ENCODE measurements around the gene ADCY5.

DNA sequence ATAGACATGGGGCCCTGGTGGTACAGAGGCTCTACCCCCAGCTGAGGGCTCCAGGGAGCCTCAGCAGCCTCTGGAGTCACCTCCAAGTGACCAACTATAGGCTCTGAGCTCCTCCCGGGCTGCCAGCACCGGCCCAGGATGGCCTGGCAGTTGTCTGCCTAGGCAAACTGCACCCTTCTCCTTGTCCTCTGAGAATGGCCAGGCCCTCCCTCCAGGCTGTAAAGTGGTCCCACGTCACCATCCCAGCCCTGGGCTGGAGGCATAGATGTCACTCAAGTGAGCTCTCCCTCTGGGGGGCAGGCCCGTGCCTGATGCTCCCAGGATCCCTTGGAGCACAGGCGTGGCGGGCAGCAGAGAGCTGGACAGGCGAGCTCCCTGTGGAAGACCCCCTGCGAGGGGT lies 127.1 kb downstream of the ADCY5 start:
- TF ChIP-seq ZNF571 (tag by site-specific recombination; IDR thresholded peaks at IDR 0.05) (no peak), ZNF561 (tag by site-specific recombination; IDR thresholded peaks at IDR 0.05; ENCODE audit: borderline replicate concordance) (no peak), ZNF530 (tag by site-specific recombination; IDR thresholded peaks at IDR 0.05; ENCODE audit: low read depth) (no peak), MZF1 (tag by site-specific recombination; IDR thresholded peaks at IDR 0.05; ENCODE audit: borderline replicate concordance) (no peak), ZNF140 (tag by site-specific recombination; IDR thresholded peaks at IDR 0.05) (no peak)
- TF ChIP-seq, protein P1, sequence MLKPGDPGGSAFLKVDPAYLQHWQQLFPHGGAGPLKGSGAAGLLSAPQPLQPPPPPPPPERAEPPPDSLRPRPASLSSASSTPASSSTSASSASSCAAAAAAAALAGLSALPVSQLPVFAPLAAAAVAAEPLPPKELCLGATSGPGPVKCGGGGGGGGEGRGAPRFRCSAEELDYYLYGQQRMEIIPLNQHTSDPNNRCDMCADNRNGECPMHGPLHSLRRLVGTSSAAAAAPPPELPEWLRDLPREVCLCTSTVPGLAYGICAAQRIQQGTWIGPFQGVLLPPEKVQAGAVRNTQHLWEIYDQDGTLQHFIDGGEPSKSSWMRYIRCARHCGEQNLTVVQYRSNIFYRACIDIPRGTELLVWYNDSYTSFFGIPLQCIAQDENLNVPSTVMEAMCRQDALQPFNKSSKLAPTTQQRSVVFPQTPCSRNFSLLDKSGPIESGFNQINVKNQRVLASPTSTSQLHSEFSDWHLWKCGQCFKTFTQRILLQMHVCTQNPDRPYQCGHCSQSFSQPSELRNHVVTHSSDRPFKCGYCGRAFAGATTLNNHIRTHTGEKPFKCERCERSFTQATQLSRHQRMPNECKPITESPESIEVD (tag by site-specific recombination; IDR thresholded peaks at IDR 0.05), result no peak
- TF ChIP-seq, protein P2, sequence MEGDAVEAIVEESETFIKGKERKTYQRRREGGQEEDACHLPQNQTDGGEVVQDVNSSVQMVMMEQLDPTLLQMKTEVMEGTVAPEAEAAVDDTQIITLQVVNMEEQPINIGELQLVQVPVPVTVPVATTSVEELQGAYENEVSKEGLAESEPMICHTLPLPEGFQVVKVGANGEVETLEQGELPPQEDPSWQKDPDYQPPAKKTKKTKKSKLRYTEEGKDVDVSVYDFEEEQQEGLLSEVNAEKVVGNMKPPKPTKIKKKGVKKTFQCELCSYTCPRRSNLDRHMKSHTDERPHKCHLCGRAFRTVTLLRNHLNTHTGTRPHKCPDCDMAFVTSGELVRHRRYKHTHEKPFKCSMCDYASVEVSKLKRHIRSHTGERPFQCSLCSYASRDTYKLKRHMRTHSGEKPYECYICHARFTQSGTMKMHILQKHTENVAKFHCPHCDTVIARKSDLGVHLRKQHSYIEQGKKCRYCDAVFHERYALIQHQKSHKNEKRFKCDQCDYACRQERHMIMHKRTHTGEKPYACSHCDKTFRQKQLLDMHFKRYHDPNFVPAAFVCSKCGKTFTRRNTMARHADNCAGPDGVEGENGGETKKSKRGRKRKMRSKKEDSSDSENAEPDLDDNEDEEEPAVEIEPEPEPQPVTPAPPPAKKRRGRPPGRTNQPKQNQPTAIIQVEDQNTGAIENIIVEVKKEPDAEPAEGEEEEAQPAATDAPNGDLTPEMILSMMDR (tag by site-specific recombination; IDR thresholded peaks at IDR 0.05), result no peak
- TF ChIP-seq, protein P3, sequence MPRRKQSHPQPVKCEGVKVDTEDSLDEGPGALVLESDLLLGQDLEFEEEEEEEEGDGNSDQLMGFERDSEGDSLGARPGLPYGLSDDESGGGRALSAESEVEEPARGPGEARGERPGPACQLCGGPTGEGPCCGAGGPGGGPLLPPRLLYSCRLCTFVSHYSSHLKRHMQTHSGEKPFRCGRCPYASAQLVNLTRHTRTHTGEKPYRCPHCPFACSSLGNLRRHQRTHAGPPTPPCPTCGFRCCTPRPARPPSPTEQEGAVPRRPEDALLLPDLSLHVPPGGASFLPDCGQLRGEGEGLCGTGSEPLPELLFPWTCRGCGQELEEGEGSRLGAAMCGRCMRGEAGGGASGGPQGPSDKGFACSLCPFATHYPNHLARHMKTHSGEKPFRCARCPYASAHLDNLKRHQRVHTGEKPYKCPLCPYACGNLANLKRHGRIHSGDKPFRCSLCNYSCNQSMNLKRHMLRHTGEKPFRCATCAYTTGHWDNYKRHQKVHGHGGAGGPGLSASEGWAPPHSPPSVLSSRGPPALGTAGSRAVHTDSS (tag by site-specific recombination; IDR thresholded peaks at IDR 0.05), result no peak
